NCI-H510A (cell line): ENCODE data around the gene CD9.
"Not testable (repeated sequence)": the region's sequence is repeated elsewhere in the genome, so short reads cannot be mapped to it uniquely, and the experiment has no call there.

Source experiments
- DNase-seq: peaks from one replicate; lab custom pipeline; 2025; lab: John Stamatoyannopoulos, UW

The CD9 gene, protein sequence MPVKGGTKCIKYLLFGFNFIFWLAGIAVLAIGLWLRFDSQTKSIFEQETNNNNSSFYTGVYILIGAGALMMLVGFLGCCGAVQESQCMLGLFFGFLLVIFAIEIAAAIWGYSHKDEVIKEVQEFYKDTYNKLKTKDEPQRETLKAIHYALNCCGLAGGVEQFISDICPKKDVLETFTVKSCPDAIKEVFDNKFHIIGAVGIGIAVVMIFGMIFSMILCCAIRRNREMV

GRCh38 chr12:6200256-6201212 lies at the start of gene CD9:
CD9 (plus strand) TSS chr12:6200400; CDS start chr12:6200500, 100 bp downstream.
- no peak for DNase-seq

DNA sequence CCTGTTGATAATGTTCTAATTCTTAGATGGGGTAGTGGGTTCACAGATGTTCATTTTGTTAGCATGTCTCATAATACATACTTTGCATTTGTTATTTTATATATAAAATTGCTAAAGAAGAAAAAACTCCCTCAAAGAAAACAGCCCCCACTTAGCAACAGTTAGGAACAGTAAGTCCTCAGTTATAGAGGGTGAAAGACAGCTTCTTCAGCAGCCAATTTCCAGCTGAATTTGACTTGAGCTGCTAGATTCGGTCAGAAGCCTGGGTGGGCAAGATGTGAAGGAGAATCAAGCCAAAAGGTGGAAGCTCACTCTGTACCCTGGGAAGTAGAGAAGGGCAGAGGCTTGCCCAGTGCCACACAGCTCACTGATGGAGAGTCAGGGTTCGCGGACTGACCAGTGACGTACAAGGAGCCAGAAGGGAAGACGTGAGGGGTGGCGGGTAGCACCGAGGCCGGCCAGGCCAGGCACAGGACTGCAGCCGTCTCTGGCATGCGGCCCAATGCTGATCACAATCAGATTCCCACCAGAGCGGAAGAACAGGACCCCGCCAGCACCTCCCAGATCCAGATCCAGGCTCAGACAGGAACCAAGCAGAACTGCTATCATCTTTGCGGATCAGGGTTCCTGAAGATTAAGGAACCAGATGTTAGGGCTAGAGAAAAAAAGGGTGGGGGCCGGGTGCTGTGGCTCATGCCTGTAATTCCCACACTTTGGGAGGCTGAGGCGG lies 45.3 kb upstream of the CD9 start:
- no peak for DNase-seq

DNA sequence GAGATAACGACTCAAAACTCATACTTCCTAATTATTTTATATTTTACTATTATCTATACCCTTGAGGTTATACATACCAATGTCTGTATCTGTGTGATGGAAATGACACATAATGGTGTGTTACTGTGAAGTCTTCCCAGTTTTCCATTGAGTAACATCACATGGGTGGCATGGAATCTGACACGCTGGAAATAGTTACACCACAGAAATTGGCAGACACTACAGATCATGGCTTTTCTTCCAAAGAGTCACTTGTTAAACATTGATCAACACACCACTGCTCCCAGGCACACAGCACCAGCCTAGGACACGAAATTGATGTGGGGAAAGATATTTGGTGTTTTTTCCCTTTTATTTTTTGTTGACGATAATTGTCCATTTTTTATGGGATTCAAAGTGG lies 42.7 kb upstream of the CD9 start:
- no peak for DNase-seq

- DNase-seq = no peak
Measured at GRCh38 chr12:6158255-6158654, 41.9 kb upstream of the CD9 start.

GRCh38 chr12:6158749-6159148 lies 41.5 kb upstream of the CD9 start:
- no peak for DNase-seq

DNA sequence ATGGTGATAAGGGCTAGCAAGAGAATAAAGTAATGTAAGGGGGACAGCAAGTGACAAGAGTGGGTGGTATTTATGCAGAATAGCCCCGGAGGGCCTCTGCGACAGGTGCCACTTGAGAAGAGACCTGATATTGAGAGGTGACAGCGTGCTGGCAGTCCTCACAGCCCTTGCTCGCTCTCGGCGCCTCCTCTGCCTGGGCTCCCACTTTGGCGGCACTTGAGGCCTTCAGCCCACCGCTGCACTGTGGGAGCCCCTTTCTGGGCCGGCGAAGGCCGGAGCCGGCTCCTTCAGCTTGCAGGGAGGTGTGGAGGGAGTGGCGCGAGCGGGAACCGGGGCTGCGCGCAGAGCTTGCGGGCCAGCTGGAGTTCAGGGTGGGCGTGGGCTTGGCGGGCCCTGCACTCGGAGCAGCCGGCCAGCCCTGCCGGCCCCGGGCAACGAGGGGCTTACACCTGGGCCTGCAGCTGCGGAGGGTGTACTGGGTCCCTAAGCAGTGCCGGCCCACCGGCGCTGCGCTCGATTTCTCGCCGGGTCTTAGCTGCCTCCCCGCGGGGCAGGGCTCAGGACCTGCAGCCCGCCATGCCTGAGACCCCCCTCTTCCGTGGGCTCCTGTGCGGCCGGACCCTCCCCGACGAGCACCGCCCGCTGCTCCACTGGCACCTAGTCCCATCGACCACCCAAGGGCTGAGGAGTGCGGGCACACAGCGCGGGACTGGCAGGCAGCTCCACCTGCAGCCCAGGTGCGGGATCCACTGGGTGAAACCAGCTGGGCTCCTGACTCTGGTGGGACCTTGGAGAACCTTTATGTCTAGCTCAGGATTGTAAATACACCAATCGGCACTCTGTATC lies 40.8 kb upstream of the CD9 start:
- not testable (repeated sequence) for DNase-seq

DNA sequence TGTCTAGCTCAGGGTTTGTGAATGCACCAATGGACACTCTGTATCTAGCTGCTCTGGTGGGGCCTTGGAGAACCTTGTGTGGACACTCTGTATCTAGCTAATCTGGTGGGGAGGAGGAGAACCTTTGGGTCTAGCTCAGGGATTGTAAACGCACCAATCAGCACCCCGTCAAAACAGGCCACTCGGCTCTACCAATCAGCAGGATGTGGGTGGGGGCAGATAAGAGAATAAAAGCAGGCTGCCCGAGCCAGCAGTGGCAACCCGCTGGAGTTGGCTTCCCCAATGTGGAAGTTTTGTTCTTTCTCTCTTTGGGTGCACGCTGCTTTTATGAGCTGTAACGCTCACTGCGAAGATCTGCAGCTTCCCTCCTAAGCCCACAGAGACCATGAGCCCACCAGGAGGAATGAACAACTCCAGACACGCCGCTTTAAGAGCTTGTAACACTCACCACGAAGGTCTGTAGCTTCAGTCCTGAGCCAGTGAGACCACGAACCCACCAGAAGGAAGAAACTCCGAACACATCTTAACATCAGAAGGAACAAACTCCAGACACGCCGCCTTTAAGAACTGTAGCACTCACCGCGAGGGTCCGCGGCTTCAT lies 40.1 kb upstream of the CD9 start:
- DNase-seq = not testable (repeated sequence)

DNA sequence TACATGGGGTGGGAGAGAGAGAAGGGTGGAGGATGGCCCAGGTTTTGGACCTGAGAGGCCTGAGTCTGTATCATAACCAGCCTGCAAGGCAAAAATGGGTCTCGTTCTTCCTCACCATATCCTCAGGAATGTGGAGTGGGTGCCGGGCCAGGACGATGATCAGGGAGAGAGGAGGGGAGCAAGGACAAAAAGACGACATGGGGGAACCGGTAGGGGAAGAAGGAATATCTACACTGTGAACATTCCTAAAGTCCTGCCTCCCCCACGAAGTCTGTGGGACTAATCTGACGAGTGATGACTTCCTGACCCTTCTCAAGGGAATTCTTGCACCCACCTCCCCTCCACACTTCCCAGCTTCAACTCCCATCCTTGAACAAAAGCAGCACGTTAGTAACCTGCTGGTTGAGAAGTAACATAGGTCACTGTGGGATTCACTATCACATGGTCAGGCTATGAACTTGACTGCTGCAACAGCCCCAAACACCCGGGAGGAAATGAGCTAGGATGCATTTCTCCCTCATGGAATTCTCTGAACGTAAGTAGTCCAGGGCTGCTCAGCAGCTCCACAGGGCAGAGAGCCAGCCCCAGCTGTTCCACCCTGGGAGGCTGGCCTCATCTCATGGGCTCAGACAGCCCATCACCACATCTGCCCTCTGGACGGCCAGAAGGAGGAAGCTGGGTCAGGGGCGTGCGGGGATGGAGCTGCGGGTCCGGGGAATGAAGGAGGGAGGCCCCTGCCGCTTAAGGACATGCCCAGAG lies 38.9 kb upstream of the CD9 start:
- DNase-seq = no peak

DNA sequence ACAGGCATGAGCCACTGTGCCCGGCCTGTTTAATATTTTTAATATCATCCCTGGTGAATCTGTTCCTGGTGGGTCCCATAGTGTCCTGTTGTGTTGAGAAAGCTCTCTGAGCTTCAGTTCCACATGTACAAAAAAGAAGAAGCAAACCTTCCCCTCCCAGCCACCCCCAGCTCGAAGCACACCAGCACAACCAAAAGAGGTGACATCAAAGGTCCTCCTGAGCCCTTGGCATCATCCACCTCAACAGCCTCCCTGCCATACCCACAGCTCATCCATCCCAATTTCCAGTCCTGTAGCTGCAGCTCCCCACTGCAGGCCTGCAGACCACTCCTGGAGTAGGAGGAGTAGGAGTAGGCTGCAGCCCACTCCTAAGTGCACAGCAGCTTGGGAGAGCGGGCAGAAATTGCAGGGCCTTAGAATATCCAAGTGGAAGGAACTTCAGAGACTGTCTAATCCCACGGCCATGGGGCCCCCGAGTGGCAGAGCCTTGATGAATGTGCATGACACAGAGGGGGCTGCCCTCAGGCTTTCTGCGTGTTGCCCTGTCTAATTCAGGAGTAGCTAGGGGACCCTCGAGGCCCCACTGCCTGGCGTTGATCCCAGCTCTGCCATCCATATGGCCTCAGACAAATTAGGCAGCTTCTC lies 36.7 kb upstream of the CD9 start:
- DNase-seq = no peak

DNA sequence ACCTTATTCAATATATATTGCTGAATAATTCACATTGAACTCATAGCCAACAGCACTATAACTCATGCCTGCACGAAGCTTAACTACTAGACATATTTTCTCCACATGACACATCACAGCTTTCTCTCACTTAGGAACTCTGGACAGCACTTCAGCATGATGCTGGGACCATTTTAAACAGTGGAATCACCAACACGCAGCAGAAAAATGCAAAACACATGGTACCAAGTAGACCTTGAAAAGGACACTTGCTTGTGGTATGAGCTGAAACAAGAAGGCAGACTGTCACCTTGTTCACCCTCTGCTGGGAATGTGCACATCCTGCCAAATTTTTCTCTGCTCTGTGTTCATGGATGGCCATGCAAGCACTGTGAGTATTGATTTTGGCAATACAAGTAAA lies 34.8 kb upstream of the CD9 start:
- DNase-seq = no peak

GRCh38 chr12:6166808-6167207 lies 33.4 kb upstream of the CD9 start:
- DNase-seq = no peak

GRCh38 chr12:6167327-6168280 lies 32.6 kb upstream of the CD9 start:
- DNase-seq = no peak

DNA sequence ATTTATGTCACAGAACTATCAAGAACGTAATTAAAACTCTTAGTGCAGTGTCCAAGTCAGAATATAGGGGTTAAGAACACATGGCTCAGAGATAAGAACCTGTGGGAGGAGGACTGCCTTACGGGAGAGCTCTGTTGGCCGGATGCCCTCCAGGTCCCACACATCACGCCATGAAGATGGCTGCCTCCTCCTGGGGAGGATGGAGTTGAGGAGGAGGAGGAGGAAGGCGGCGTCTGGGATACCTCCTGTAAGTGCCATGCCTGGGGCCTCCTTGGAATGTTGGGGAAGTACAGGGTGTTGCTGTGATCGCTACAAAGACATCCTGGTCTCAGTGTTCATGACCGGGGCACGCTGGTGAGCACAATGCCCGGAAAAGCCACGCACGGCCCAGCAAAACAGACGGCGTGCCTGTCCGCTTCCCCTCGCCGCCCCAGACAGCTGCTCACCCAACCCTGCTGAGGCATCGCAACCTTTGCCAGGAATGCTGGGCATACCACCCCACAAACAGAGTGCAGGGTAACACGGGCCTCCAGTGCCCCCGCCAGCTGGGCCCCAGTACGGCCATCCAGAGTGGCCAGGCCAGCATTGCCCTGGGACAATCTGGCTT lies 28.7 kb upstream of the CD9 start:
- no peak for DNase-seq

DNA sequence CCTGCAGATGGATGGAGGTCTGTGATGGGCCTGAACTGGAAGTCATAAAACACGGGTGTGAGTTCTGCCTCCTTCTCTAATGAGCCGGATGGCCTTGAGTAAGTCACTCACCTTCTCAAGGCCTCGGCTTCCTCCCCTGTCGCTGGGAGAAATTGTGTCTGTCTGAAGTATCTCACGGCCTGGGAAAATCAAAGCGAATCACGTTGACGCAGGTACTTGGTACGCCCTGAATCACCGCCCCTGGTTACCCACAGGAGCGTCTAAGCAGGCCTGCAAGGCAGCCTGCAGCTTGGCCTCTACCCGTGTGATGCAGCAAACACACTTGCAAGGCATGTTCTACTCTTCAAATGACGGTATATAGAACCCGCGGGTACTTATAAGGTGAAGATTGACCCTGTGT lies 28.1 kb upstream of the CD9 start:
- DNase-seq = no peak

GRCh38 chr12:6172862-6173261 lies 27.3 kb upstream of the CD9 start:
- no peak for DNase-seq

DNA sequence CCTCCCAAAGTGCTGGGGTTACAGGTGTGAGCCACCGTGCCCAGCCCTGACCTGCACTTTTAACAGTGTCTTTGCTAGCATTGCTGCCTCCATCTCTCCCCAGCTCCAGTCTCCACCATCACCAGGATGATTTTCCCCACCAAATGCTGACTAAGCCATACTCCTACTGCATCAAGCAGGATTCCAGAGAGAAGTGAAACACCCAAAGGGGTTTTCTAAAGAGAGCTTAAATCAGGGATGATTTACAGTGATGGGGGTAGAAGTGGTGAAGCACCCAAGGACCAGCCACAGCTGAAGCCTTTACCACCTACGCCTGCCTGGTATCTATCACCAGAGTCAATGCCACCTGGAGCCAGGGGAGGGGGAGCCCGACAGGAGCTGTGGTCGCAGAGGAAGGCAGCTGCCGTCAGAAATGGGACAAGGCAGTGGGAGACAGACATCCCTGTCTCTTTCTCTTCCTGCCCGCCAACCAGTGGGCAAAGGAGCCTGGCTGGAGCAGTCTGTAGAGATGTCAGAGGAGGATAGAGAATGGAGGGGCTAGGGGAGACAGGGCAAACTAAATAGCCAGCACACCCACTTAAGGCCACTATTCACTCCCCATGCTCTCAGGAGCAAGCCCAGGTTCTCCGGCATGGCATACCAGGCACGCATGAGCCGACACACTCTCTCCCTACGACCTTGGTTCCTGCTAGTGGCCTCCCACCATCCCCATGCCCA lies 22.4 kb upstream of the CD9 start:
- no peak for DNase-seq

DNA sequence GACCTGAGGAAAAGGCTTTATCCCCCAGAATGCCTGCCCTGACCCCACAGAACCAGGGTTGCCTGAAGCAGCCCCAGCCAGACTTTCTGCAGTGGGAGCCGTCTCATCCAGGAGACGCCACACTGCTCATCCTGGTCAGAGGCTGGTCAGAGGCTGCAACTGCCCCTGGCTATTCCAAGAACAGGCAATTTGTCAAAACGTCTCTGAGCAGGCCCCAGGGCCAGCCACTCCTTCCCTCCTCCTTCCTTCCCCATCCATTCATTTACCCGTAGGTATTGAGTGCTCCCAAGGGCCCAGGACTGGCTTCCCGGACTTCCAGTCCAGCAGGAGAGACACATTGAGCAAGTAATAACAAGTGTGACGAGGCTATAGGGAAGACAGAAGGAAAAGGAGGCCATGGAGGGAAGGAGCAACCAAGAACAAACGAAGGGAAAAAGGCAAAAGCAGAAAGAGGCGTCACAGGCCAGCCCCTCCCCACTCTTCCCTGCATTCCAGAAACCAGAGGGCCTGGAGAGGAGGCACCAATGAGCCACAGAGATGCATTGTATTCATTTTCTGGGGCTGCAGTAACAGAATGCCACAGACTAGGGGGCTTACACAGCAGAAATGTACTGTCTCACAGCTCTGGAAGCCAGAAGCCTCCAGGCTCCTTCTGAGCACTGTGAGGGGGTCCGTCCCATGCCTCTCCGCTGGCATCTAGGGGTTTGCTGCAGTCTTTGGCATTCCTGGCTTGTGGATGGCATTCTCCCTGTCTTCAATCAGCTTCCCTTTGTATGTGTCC lies 21.0 kb upstream of the CD9 start:
- DNase-seq = no peak
